ENCODE data around the gene PER3.

The PER3 gene

DNA sequence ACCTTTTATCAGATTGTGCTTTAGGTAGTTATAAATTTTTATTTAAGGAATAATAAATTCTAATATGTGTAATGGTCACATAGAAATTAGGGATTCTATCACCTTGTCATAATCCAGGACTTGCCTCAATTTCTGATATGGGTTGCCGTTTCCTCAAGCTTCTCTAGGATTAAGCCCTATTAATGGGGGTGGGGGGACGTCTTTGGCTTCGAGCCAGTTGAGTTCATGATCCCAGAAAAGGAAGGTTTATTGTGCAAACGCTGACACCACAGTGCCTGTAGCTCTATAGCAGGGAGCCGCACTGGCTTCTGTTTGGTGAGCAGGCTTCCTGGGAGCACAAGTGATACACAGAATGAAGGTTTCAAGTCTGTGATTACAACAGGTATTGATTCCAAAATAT, 35.0 kb upstream of the PER3 start:
- H3K4me3 Mint-ChIP-seq, result no peak overlapping the region
- no peak overlapping the region for H3K27ac Mint-ChIP-seq
- TF ChIP-seq, protein P1, sequence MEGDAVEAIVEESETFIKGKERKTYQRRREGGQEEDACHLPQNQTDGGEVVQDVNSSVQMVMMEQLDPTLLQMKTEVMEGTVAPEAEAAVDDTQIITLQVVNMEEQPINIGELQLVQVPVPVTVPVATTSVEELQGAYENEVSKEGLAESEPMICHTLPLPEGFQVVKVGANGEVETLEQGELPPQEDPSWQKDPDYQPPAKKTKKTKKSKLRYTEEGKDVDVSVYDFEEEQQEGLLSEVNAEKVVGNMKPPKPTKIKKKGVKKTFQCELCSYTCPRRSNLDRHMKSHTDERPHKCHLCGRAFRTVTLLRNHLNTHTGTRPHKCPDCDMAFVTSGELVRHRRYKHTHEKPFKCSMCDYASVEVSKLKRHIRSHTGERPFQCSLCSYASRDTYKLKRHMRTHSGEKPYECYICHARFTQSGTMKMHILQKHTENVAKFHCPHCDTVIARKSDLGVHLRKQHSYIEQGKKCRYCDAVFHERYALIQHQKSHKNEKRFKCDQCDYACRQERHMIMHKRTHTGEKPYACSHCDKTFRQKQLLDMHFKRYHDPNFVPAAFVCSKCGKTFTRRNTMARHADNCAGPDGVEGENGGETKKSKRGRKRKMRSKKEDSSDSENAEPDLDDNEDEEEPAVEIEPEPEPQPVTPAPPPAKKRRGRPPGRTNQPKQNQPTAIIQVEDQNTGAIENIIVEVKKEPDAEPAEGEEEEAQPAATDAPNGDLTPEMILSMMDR (IDR thresholded peaks at IDR 0.05; ENCODE audit: unreplicated experiment in 3 of 3), result no peak

DNA sequence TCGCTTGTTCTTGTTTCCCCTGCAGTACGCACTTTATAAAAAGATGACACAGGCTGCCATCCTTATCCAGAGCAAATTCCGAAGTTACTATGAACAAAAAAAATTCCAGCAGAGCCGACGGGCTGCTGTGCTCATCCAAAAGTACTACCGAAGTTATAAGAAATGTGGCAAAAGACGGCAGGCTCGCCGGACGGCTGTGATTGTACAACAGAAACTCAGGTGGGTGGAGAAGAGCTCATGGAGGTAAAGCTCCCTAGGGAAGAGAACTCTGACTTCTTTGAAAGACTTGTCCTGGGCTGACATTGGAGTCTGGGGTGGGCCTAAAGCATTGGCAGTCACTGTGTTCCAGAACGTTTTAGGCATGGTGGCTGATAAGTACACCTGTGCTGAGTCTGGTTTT, 32.9 kb upstream of the PER3 start:
- TF ChIP-seq, protein P1 (IDR thresholded peaks at IDR 0.05; ENCODE audit: unreplicated experiment in 3 of 3), result no peak
- no peaks in the 10 kb centered on the region for H3K9me3 Mint-ChIP-seq
- H3K36me3 Mint-ChIP-seq (ENCODE audit: low read depth), result no peaks in the 10 kb centered on the region

More for the DNA sequence above, 35.0 kb upstream of the PER3 start:
- Mint-ChIP-seq H3K9me3 (no peaks in the 10 kb centered on the region), H3K4me1 (peaks cover 9% of the 10 kb centered on the region), H3K36me3 (ENCODE audit: low read depth) (no peaks in the 10 kb centered on the region), H3K27me3 (ENCODE audit: low read depth) (peaks cover 6% of the 10 kb centered on the region)

DNA sequence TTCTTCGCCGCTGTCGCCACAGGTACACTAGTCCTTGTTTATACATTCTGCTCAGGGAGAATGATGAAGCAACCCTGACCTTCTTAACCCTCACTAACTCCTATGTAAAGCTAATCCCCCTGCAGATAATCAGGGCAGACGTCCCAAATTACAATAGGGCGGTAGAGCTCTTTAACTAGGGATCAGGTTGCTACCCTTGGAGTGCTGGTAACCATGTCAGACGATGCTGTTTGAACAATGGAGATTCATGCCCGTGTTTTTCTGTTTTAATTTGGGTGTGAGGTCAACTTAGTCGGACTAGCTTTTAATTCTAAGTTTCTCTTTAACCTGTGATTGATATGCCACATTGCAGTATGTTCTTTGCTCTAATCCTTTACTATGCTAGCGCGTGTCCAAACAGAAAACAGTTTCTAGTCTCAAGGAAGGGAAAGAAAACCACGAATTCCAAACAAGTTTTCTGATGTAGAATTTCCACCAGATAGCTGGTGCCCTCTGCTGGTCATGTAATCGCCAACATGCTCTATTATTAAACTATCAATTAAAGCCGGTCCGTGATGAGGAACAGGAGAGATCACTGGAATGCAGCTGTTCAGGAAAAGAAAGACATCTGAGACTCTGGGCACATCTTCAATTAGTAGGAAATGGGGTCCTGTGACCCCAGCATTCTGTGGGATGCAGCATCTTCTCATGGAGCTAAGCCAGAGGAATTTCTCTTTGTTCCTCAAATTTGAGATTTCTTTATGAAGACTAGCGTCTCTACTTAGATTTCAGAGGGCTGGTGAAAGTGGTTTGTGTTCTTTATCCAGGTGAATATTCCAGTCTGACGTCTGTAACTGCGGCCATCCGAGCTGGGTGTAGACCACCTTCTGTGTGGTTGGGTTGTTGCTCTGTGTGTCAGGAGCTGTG, 31.3 kb upstream of the PER3 start:
- peaks cover 9% of the 10 kb centered on the region for H3K4me1 Mint-ChIP-seq
- H3K27me3 Mint-ChIP-seq (ENCODE audit: low read depth), result peaks cover 8% of the 10 kb centered on the region
- H3K4me3 Mint-ChIP-seq, result peak overlapping the region; percentile 64 to 67 (median 66)
- H3K27ac Mint-ChIP-seq, result peak overlapping the region; percentile 6 to 56 (median 14)
- no peaks in the 10 kb centered on the region for H3K9me3 Mint-ChIP-seq
- H3K36me3 Mint-ChIP-seq (ENCODE audit: low read depth), result no peaks in the 10 kb centered on the region
- TF ChIP-seq, protein P1 (IDR thresholded peaks at IDR 0.05; ENCODE audit: unreplicated experiment in 3 of 3), result peak; percentile 75 to 86 (median 79)

More for the DNA sequence above, 32.9 kb upstream of the PER3 start:
- Mint-ChIP-seq H3K4me1 (peaks cover 9% of the 10 kb centered on the region), H3K4me3 (no peak overlapping the region), H3K27me3 (ENCODE audit: low read depth) (peaks cover 8% of the 10 kb centered on the region), H3K27ac (no peak overlapping the region)

DNA sequence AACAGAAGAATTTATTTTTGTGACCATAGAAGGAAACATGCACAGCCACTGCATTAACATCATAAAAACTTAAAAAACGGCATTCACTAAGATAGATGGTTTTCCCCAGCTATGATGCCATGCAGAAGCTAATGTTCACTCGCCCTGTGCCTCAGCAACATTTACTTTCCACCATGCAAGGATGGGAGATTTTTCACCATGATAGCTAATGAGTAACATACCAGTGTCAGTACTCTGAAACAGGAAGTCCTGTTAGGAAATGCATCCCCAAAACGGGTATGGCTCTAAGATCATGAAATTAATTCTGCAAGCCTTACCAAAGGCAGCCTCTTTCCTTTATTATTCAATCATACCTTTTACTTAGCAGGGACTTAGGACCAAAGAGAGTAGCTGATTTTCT, 30.4 kb upstream of the PER3 start:
- Mint-ChIP-seq H3K9me3 (no peaks in the 10 kb centered on the region), H3K36me3 (ENCODE audit: low read depth) (no peaks in the 10 kb centered on the region), H3K27me3 (ENCODE audit: low read depth) (peaks cover 8% of the 10 kb centered on the region), H3K27ac (no peak overlapping the region), H3K4me3 (no peak overlapping the region), H3K4me1 (peaks cover 9% of the 10 kb centered on the region)
- TF ChIP-seq, protein P1 (IDR thresholded peaks at IDR 0.05; ENCODE audit: unreplicated experiment in 3 of 3), result no peak

DNA sequence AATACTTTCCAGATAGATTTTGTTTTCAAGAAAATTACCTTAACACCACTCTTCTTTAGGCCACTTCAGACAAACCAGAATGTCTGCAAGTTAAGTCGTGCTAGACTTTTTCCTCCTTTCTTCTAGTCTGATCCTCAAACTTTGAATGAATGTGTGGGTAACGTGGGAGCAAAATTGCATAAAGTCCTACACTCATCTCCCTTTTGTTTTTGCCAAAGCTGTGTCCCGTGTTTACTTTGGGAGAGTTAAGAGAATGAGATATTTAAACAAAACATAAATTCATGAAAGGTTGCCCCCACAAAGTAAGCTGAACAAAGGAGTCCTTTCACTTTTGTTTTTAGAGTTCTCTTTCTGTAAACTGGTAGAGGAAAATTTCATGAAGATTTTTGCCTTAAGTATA, 29.9 kb upstream of the PER3 start:
- Mint-ChIP-seq H3K4me1 (peaks cover 9% of the 10 kb centered on the region), H3K4me3 (no peak overlapping the region), H3K9me3 (no peaks in the 10 kb centered on the region), H3K27me3 (ENCODE audit: low read depth) (peaks cover 8% of the 10 kb centered on the region), H3K36me3 (ENCODE audit: low read depth) (no peaks in the 10 kb centered on the region), H3K27ac (no peak overlapping the region)
- TF ChIP-seq, protein P1 (IDR thresholded peaks at IDR 0.05; ENCODE audit: unreplicated experiment in 3 of 3), result no peak

DNA sequence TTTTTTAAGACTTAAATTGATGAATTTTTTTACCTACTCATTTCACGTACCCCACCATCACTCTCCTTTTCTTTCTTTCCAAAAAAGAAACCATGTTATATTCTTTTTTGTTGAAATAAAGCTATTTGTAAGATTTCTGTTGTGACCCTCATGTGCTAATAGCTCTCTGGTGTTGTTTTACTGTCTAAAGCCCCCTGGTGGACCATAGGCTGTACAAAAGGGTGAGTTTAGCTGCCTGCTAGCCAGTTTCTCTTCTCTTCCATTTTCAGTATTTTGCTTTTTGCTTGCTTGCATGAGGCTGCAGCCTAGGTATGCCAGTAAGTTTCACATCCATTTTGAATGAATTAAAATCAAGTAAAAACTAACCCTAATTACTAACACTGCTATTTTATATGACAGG, 28.6 kb upstream of the PER3 start:
- TF ChIP-seq, protein P1 (IDR thresholded peaks at IDR 0.05; ENCODE audit: unreplicated experiment in 3 of 3), result peak; percentile 36 to 57 (median 42)
- Mint-ChIP-seq H3K4me3 (no peak overlapping the region), H3K27me3 (ENCODE audit: low read depth) (peaks cover 8% of the 10 kb centered on the region), H3K9me3 (no peaks in the 10 kb centered on the region), H3K36me3 (ENCODE audit: low read depth) (no peaks in the 10 kb centered on the region), H3K4me1 (peaks cover 9% of the 10 kb centered on the region), H3K27ac (no peak overlapping the region)

Measured in nephron (organoid).